Posterior vena cava (tissue), 2 donors: ENCODE data around the gene SLC9A8. TPM values are rescaled to one million over a fixed set of nuclear protein-coding genes. Genes with fewer than 3 reads are reported as not detected.

Experiments used
- DNase-seq: peaks from one replicate; pipeline ENCODE4 v3.0.0-alpha.2; 2020; ENCODE audit warnings: low spot score
- intact Hi-C, 2 donors: fragments of 100-400 bp; cut with DNase I; formaldehyde crosslinking; loops; one replicate each; pipeline versions ENCODE4 v1.14.1 to v1.14.2; 2022 to 2023
- total RNA-seq, 2 donors: library from RNA; stranded (reverse); fragmentation: NEBNext Ultra II Directional; extraction: Animal tissue kit (Norgen Biotek cat#: 25700); gene quantifications; one replicate each; pipeline ENCODE4 v1.2.1, GENCODE V29; 2021
- donor health status: DM: yes; HTN: yes; CAD: no.
- donor health status: DM: yes; HTN: yes; CAD: no.

Gene SLC9A8
- total RNA-seq, 2 donors from 2014 or later, result 10.4 to 11.8 TPM

DNA sequence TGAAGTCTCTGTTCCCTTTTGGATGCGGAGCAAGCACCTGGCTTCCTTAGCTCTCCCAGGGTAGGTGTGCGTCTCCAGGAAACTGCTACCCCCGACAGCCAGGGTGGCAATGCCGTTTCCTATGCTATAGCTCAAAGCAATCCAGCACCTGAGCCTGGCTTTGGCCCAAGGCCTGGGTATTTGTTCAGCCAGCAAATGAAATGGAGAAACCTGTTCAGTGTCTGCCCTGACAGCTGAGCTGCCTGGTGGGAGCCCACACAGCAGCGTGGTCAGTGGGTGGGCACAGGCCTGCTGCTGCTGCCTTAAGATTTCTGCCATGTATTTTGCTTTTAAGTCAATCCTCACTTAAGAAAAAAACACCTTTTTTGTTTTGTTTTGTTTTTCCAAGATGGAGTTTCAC is 89.0 kb downstream of the SLC9A8 start:
- peak; percentile 18 for DNase-seq
- intact Hi-C loops, result no loop called here

DNA sequence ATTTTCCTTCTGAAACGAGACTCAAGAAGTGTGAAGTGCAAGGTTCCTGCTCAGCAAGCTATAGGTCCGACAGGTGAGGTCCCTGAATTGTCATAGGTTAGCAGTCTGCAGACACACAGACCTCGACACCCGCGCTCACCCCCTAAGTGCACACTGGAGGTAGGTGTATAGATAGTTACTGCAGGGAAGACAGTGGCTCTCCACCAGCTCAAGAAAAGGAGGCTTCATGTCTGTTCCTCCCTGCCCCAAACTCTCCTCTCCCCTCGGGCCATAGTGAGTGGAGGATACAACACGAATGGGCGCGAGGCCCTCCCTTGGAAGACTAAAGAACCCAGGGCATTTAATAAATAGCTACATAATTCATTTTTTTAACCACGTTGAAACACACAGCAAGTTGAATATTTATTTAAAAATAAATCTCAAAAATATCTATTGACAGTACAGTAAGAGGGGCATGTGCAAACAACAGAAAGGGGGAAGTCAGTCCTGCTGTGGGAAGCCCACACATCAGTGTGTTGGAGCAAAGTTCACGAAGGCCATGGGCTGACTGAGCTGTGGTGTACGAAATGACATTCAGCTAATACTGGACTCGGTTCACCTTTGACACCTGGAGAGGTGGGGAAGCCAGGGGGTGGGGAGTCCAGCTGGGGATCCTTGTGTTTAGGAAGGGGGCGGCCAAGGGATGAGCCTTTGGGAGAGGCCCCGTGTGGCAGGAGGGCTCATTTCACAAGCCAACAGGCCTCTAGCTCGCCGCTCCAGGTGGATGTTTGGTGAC is 92.0 kb downstream of the SLC9A8 start:
- peak; percentile 45 for DNase-seq
- intact Hi-C loops, result no loop called here

GRCh38 chr20:49905415-49906091 is 92.9 kb downstream of the SLC9A8 start:
- DNase-seq, result peak; percentile 60

DNA sequence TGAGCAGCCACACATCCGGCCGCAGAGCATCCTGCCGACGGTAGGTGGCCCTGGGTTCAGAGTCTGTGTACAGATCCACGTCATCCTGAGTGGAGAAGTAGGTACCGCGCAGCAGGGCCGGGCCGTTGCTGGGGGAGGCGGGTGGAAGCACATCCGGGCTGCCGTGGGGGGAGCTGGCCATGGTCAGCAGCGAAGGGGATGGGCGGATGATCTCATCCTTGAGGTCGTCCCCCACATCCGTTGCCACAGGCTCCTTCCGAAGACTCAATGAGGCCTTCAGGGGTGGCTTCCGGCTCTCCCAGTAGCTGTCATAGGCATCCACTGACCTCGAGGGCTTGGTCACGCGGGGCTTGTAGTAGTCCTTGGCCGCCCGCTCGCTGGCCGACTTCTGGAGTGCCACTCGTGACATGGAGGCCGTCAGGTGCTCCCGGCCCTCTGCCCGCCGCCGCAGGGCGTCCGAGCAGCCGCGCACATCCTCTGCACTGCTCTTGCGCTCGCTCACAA is 93.5 kb downstream of the SLC9A8 start:
- DNase-seq, result peak; percentile 73
- intact Hi-C loops, result no loop called here

More at GRCh38 chr20:49905415-49906091, 92.9 kb downstream of the SLC9A8 start:
- intact Hi-C loops, result no loop called here

DNA sequence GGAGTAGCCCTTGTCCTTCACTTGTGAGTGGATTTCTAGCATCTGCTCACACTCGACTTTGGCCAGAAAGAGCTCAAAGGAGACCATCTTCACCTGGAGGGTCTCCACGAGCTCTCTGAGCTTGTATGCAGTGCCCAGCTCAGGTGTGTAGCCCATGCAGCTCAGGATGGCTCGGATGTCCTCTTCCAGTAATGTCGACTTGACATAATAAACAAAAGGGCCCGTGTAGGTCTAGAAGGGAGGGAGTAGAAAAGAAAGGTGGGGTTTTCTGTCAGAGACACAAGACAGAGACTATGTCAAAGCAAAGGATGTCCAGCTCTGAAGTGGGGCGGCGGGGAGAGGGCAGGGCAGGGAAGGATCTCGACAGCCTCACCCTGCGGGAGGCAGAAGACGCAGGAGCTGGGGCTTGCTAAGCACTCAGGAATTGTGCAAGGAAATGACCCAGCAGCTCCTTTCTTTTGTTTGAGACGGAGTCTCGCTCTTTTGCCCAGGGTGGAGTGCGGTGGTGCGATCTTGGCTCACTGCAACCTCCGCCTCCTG is 94.1 kb downstream of the SLC9A8 start:
- peak; percentile 57 for DNase-seq
- intact Hi-C loops, result no loop called here

GRCh38 chr20:49907405-49908257 is 95.0 kb downstream of the SLC9A8 start:
- DNase-seq, result peak; percentile 76
- intact Hi-C loops, result no loop called here

DNA sequence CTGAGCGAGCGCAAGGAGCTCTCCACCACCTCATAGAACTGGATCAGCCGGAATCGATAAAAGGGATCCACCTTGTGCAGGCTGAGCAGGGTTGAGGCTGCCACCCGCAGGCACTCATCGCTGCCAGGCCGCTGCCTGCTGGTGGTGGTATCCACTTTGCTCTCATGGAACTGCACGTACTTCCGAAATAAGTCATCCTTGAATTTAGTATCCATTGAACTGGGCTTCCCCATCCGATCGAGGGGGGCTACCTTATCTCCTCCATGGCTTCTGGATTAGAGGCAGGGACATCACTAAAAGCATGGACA is 95.6 kb downstream of the SLC9A8 start:
- peak; percentile 50 for DNase-seq
- intact Hi-C loops, result no loop called here

DNA sequence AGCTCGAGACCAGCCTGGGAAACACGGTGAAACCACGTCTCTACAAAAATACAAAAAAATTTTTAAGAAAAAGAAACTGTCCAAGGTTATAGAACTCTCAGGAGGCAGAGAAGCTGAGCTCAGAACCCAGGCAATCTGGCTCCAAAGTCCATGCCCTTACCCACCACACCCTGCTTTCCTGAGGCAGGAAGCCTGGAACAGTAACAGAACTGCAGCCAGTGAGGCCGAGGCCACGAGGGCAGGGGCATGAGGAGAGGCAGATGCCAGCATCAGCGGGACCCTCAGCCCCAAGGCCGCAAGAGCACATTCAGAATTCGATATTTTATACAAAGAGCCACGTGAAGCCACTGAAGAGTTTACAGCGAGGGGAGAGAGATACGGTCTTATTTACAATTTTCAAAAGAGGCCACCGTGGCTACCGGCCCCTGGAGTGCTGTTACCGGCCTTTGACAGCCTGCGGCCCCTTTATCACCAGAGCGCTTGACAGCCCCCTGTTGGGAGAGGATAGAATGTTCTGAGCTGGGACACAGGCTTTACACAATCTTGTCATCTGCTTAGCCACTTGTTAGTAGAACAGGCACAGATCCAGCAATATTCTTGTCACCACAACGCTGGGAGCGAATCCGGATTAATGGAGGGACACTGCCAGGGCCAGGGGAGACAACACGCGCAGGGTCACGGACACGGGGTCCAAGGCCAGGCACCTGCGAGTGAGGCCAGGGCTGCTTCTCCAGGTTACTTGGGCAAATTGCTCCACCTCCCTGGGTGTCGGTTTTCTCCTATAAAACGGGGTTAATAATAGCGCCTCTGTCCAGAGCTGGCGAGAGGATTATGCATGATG is 97.1 kb downstream of the SLC9A8 start:
- intact Hi-C loops, result no loop called here
- DNase-seq, result peak; percentile 66

DNA sequence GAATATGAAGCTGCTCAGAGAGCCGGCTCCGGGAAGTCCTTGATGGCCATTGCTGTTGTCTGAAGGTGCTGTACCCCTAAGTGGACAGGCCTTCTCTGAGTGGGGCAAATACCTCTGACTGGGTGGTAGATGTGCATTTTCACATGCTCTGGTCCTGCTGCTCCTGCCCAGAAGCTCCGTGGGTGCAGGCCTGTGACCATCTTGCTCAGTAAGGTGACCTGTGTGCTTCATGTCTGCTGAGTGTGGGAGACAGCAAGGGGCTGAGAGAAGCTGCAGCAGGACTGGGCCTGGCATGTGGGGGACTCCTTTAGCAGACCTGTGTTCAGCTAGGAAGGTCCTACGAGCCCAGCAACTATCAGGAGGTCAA is 97.7 kb downstream of the SLC9A8 start:
- peak; percentile 67 for DNase-seq
- intact Hi-C loops, result no loop called here

DNA sequence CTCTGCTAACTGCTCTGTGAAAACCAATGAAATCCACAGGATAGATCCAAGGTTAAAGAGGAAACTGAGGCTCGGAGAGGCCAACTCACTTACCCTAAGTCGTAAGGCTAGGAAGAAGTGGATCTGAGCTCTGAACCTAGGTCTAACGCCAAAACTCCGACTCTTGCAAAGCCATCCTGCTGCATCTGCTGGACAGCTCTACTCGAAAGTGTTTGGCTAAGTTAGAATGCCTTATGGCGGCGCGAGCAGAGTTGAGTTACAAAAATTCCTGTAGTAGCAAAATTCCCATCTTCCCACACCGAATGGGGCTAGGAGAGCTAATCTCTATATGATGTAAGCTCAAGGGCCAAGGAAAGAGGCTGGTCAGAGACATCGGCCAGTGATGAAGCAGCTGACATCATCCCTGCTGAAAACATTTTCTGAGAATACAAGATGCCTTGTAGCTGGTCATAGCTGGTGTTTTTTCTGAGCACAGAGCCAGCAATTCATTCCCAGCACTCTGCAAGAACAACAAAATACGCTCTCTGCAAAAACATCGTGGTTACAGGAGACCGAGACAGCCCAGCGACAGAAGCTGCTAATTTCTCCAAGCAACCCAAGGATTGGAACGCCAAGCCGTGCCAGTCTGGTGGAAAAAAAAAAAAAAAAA is 100.9 kb downstream of the SLC9A8 start:
- intact Hi-C loops, result no loop called here
- DNase-seq, result peak; percentile 30

DNA sequence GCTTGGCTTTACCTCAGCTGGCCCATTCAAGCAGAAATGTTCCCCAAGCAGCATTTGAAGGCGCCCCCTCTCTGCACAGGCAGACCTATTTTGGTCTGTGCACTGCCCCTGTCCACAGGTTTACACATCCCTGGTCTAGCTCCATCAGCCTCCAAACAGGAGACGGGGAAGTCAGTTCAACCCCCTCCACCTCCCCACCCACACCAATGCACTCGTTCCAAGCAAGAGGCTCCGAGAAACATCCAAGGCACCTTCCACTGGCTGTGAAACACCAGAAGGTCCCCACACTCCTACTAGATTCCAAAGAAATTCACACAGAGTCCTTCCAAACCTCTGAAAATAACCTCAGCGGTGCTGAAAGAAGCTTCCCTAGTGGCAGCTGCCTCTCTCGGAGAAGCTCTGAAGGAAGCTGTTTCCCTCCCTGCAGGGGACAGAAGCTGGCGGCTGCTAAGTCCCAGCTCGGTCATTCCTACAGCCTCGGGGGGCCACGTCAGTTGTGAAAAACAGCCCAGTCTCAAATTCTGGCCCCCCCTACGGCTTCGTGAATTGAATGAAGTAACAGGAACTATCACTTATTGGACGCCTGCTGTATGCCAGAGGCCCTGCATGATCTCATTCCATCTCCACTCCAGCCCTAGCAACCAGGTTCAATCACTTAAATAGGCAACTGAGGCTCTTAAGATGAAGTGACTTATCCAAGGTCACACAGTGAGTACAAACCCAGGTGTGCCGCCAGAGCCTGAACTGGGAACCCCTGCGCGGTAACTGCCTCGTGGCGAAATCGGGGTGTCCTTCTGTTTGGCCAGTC is 101.9 kb downstream of the SLC9A8 start:
- peak; percentile 26 for DNase-seq
- intact Hi-C loops, result no loop called here

GRCh38 chr20:49915118-49915379 is 102.4 kb downstream of the SLC9A8 start:
- intact Hi-C loops, result no loop called here
- no peak for DNase-seq

- intact Hi-C loops, result no loop called here
- peak; percentile 99 for DNase-seq
These were observed 102.9 kb downstream of the SLC9A8 start, which contains the start of gene SPATA2 for GRCh38 chr20:49915380-49916145. TSS of gene SPATA2 (minus strand) at chr20:49915529. CDS start at chr20:49908490, 7,039 bp downstream.

DNA sequence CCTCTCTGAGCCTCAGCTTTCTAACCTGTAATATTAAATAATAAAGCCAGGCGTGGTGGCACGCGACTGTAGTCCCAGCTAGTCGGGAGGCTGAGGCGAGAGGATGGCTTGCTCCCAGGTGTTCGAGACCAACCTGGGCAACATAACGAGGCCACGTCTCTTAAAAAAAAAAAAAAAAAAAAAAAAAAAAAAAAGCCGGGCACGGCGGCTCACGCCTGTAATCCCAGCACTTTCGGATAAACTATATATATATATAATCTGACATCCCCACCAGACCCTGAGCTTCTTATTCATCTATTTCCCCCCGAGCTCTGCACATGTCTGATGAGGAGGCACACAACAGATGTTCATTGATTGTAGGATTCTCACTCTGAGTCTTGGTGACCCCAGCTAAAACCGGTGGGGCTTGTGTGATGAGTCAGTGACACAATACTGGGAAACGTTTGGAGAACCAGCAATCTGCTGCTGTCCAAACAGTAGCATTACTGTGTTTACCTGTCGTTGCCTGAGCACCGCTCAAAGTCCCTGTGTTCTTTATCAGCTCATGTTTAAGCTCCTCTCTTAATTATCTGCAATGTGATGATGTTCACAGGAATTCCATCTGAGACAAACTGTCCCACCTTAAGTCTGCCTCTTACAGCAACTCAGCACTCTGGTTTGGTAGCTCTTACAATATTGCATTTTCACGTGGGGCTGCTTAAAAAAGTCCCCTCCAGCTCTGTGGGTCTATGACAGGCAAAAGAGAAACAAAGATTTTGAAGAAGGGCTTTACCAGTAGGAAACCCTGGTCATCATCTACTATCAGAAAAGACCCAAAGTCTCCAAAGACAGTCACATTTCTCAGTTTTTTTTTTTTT is 103.7 kb downstream of the SLC9A8 start:
- intact Hi-C loops, result no loop called here
- DNase-seq, result no peak

GRCh38 chr20:49918446-49918845 is 105.8 kb downstream of the SLC9A8 start:
- DNase-seq, result peak; percentile 16
- intact Hi-C loops, result no loop called here

DNA sequence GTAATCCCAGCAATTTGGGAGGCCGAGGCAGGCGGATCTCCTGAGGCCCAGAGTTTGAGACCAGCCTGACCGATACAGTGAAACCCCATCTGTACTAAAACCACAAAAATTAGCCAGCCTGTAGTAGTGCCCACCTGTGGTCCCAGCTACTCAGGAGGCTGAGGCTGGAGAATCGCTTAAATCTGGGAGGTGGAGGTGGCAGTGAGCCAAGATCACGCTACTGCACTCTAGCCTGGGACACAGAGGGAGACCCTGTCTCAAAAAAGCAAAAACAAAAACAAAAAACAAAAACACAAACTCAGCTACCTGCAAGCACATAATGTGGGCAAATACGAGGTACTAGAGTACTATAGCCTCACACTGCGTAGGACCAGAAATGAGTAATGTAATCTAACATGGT is 106.4 kb downstream of the SLC9A8 start:
- intact Hi-C loops, result no loop called here

More for the DNA sequence above, 106.4 kb downstream of the SLC9A8 start:
- DNase-seq, result peak; percentile 38
